GM15510 (cell line): ENCODE results near the gene ASIC1.

Experiments used
- POLR2A ChIP-seq: IDR thresholded peaks from 3 replicates; pipeline ENCODE4 v1.6.1; 2011; ENCODE audit warnings: borderline replicate concordance; ENCODE audit not compliant: insufficient read length; ENCODE audit errors: extremely low read depth

The ASIC1 gene

GRCh38 chr12:50120953-50121352 is 63.6 kb downstream of the ASIC1 start:
- no peak for TF ChIP-seq POLR2A

GRCh38 chr12:50121641-50122040 is 64.2 kb downstream of the ASIC1 start:
- TF ChIP-seq POLR2A = no peak

GRCh38 chr12:50123203-50123602 is 65.8 kb downstream of the ASIC1 start:
- no peak for TF ChIP-seq POLR2A

- TF ChIP-seq POLR2A = no peak
These were observed 70.2 kb downstream of the ASIC1 start for GRCh38 chr12:50127546-50127945.

GRCh38 chr12:50129290-50129689 is 71.9 kb downstream of the ASIC1 start:
- TF ChIP-seq POLR2A = no peak

GRCh38 chr12:50132505-50133135 is 75.2 kb downstream of the ASIC1 start:
- no peak for TF ChIP-seq POLR2A
